Activated CD4-positive, alpha-beta T cell treated with anti-CD3 and anti-CD28 coated beads, Interleukin-2, amount 10 ng/mL, durations not matched to agents 24 days and 14 days (primary cell): ENCODE measurements around the gene AGBL4. TPM values are rescaled to one million over a fixed set of nuclear protein-coding genes. Genes with fewer than 3 reads are reported as not detected.
A peak's percentile ranks its signal among the peaks of the same experiment; 100 is the strongest.
"Not testable (repeated sequence)": the region's sequence is repeated elsewhere in the genome, so short reads cannot be mapped to it uniquely, and the experiment has no call there.

Experiments used
- DNase-seq: peaks from one replicate; pipeline ENCODE4 v3.0.0; 2022
- H3K27ac Mint-ChIP-seq: one replicate; pipeline ENCODE4 v1.8.0; 2022; ENCODE audit warnings: mild to moderate bottlenecking, mixed read lengths
- H3K27me3 Mint-ChIP-seq: one replicate; pipeline ENCODE4 v1.8.0; 2022; ENCODE audit warnings: mixed read lengths
- H3K36me3 Mint-ChIP-seq: one replicate; pipeline ENCODE4 v1.8.0; 2022; ENCODE audit warnings: low read depth, mild to moderate bottlenecking, mixed read lengths
- H3K4me1 Mint-ChIP-seq: one replicate; pipeline ENCODE4 v1.8.0; 2021; ENCODE audit warnings: mixed read lengths
- H3K4me3 Mint-ChIP-seq: one replicate; pipeline ENCODE4 v1.8.0; 2022; ENCODE audit warnings: mild to moderate bottlenecking, moderate library complexity, mixed read lengths
- H3K9me3 Mint-ChIP-seq: one replicate; pipeline ENCODE4 v1.8.0; 2021; ENCODE audit warnings: mixed read lengths
- intact Hi-C: fragments of 100-400 bp; cut with micrococcal nuclease; formaldehyde crosslinking; loops from one replicate; pipeline ENCODE4 v1.15.1; 2023
- total RNA-seq: library from RNA; stranded (reverse); gene quantifications from 2 replicates; pipeline ENCODE4 v1.2.3, GENCODE V29; 2022

AGBL4 gene
- total RNA-seq: not detected in 2 replicates

DNA sequence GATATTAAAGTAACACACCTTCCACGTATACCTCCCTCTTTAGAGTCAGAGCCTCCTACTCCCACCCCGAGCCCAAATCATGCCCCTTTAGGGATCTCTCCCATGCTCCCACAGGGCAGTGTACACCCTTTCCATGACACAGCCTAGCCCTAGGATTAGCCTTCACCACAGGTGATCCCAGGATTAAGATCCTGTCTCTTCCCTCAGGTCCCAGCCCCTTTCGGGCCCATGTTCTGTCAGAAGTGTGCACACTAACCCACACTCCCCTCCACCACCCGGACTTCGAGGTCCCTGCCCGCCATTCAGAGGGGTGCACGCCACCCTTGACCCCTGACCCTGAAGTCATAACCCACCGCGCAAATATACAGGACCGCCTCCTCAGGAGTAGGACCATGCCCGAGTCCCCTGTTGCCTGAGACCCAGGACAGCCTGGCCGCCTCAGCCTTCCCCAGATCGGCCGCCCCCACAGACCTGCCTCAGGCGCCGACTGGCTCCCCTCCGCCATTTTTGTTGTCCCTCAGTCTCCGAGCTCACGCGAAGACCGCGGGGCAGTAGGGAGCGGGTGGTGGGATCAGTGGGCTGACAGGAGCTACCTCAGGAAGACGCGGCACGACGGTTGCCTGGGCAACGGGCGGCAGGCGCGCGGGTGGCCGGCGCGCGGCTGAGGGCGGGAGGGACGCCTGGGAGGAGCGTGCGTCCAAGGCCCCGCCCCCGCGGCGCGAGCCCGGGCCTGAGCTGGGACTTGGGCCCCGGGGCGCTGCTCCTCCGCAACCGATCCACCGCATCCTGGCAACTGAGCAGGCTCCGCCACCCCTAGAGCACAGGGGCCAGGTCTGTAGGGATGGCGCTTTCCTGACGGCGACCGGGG is at the start of gene AGBL4:
Gene AGBL4, minus strand, starts transcription at position 663 of the 868 bp plus-strand sequence.
- H3K27ac Mint-ChIP-seq: no peak within 1 kb of the TSS
- peak within 1 kb of the TSS; percentile 21 for H3K4me3 Mint-ChIP-seq
- peaks cover 8% of the 10 kb centered on the region for H3K27me3 Mint-ChIP-seq
- H3K4me1 Mint-ChIP-seq: no peaks in the 10 kb centered on the region
- DNase-seq: no peak
- H3K9me3 Mint-ChIP-seq: peaks cover 6% of the 10 kb centered on the region
- H3K36me3 Mint-ChIP-seq: no peaks in the 10 kb centered on the region
- intact Hi-C loops: no loop called here

DNA sequence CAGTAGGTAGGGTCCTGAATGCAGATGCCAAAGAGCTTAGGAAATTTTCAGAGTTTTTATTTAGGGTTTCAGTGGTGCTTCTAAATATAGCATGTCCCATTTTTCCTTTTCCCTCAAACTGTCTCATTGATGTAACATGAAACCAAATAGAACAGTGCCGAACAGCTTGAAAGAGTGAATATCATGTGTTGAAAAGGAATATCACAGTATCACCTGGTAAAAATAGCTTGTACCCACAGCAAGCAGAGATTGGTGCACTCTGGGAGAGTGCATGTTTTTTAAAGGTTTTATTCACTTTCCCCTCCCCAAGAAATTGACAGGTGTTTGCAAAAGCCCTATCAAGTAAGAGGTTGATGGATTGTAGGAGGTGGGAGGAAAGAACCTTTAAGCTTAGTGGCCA is 43.1 kb upstream of the AGBL4 start:
- Mint-ChIP-seq H3K4me1 (no peaks in the 10 kb centered on the region), H3K27me3 (no peaks in the 10 kb centered on the region), H3K9me3 (no peaks in the 10 kb centered on the region), H3K27ac (no peak overlapping the region), H3K4me3 (no peak overlapping the region), H3K36me3 (no peaks in the 10 kb centered on the region)
- no peak for DNase-seq
- intact Hi-C loops: no loop called here

DNA sequence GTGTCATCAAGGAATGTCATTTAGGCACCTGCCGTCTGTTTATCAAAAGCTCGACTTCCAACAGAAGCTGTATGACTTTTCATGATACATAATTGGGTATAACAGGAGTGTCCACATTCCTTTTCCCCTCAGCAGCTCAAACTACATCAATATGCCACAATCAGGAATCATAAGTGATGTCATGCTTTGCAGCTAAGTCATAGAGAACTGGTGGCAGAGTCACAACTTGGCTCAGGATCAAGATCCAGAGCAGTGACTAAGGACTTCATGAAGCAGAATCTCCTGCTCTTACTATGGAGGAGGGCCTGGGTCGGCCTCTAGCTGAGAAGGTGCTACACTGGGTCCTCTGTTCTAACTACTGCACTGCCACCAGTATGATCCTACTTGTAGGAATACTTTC is 36.5 kb upstream of the AGBL4 start:
- H3K27ac Mint-ChIP-seq: no peak overlapping the region
- no peaks in the 10 kb centered on the region for H3K36me3 Mint-ChIP-seq
- intact Hi-C loops: no loop called here
- no peaks in the 10 kb centered on the region for H3K4me1 Mint-ChIP-seq
- H3K4me3 Mint-ChIP-seq: no peak overlapping the region
- H3K27me3 Mint-ChIP-seq: no peaks in the 10 kb centered on the region
- no peaks in the 10 kb centered on the region for H3K9me3 Mint-ChIP-seq
- no peak for DNase-seq

DNA sequence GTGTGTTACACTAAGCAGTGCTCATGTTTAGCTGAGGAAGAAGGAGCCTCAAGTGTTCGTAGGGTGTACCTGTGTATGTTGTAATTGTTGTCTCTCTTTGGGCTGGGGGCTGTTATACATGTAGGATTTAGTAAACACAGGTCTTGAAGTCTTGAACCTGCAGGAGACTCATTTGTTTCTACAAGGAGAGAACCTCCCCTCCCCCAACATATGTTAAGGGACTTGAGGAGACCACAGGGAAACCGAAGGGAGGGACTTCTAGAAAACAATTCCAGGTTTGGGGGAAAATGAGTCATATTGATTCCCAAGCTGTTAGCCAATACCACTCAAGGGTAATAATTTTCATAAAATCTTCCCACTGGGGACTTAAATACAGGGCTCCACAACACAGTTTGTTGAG is 25.0 kb upstream of the AGBL4 start:
- H3K4me3 Mint-ChIP-seq: no peak overlapping the region
- no peak for DNase-seq
- H3K27me3 Mint-ChIP-seq: peaks cover 25% of the 10 kb centered on the region
- no peak overlapping the region for H3K27ac Mint-ChIP-seq
- H3K9me3 Mint-ChIP-seq: no peaks in the 10 kb centered on the region
- H3K36me3 Mint-ChIP-seq: no peaks in the 10 kb centered on the region
- H3K4me1 Mint-ChIP-seq: no peaks in the 10 kb centered on the region
- intact Hi-C loops: no loop called here

DNA sequence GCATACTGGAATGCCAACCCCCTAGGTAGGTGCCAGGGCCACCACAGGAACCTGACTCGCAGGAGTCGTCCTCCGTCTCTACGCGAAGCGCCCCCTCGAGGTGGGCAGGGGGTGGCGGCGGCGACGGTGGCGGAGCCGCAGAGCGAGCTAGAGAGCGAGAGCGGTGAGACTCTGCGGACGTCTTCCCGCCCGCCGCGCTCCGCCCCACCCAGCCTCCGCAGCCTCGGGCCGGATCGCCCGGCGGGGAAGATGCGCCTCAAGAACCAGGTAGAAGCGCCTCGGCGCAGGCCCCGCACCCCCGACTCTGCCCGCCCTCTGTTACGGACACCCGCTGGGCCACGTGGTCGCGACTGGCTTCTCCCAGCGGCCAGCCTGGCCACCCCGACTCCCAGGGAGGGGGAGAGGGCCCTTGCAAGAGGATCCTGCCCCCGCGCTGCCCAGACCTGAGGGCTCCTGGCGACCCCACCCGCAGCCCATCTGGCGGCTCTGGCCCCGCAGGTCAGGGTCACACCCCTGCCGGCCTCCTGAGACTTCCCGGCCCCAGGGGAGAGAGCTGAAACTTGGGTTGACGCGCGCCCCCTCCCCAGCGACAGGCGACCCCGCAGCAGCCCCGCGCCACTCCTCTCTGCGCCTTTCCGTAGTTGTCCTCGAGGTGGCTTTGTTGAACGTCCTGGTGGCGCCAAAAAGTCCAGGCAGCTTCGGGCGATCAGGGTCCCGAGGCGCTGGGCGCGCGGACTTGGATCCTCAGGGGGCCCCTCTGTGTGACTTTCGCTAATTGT is 24.4 kb upstream of the AGBL4 start:
- DNase-seq: no peak
- Mint-ChIP-seq H3K4me1 (no peaks in the 10 kb centered on the region), H3K4me3 (no peak overlapping the region), H3K27me3 (peaks cover 25% of the 10 kb centered on the region), H3K27ac (no peak overlapping the region), H3K36me3 (no peaks in the 10 kb centered on the region), H3K9me3 (no peaks in the 10 kb centered on the region)
- intact Hi-C loops: no loop called here

- no peaks in the 10 kb centered on the region for H3K27me3 Mint-ChIP-seq
- peak; percentile 12 for DNase-seq
- H3K36me3 Mint-ChIP-seq: no peaks in the 10 kb centered on the region
- no peak overlapping the region for H3K27ac Mint-ChIP-seq
- no peaks in the 10 kb centered on the region for H3K9me3 Mint-ChIP-seq
- intact Hi-C loops: no loop called here
- no peak overlapping the region for H3K4me3 Mint-ChIP-seq
- no peaks in the 10 kb centered on the region for H3K4me1 Mint-ChIP-seq
Observed at GRCh38 chr1:50038237-50038809, 14.6 kb upstream of the AGBL4 start.

DNA sequence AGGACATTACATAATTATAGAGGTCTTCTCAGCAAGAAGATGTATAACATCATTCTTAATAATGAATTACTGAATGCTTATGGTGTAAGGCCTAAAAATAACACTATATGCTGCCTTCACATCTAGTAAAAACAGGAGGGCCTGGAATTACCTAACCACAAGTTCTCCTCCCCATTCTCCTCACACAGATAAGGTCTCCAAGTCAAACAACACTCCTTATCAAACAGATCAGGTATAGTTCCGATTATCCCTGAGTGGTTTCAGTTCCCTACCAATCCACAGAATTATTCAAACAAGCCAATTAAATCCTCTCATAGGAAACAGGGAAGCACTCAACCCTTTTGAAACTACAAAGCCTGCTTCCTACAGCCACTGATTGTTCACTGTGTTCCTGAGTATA is 4.0 kb upstream of the AGBL4 start:
- DNase-seq: no peak
- Mint-ChIP-seq H3K4me1 (no peaks in the 10 kb centered on the region), H3K27me3 (peaks cover 8% of the 10 kb centered on the region), H3K9me3 (peaks cover 6% of the 10 kb centered on the region), H3K36me3 (no peaks in the 10 kb centered on the region), H3K27ac (no peak overlapping the region), H3K4me3 (no peak overlapping the region)
- intact Hi-C loops: no loop called here

- no peak overlapping the region for H3K27ac Mint-ChIP-seq
- H3K4me3 Mint-ChIP-seq: no peak overlapping the region
- H3K9me3 Mint-ChIP-seq: peaks cover 7% of the 10 kb centered on the region
- intact Hi-C loops: no loop called here
- H3K4me1 Mint-ChIP-seq: no peaks in the 10 kb centered on the region
- H3K36me3 Mint-ChIP-seq: no peaks in the 10 kb centered on the region
- no peak for DNase-seq
- H3K27me3 Mint-ChIP-seq: no peaks in the 10 kb centered on the region
Observed at GRCh38 chr1:49995734-49996133, 28.0 kb downstream of the AGBL4 start.

DNA sequence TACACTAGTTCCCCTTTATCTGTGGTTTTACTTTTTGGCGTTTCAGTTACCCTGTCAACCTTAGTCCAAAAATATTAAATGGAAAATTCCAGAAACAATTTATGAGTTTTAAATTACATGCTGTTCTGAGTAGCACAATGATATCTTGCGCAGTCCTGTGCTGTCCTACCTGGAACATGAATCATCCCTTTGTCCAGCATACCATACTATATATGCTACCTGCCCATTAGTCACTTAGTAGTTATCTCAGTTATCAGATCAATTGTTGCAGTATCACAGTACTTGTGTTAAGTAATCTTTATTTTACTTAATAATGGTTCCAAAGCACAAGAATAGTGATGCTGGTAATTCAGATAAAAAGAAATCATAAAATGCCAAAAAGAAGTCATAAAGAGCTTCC is 52.7 kb downstream of the AGBL4 start:
- DNase-seq: no peak
- intact Hi-C loops: no loop called here
- no peaks in the 10 kb centered on the region for H3K36me3 Mint-ChIP-seq
- no peak overlapping the region for H3K27ac Mint-ChIP-seq
- H3K27me3 Mint-ChIP-seq: no peaks in the 10 kb centered on the region
- H3K9me3 Mint-ChIP-seq: no peaks in the 10 kb centered on the region
- H3K4me3 Mint-ChIP-seq: no peak overlapping the region
- H3K4me1 Mint-ChIP-seq: no peaks in the 10 kb centered on the region

- no peak overlapping the region for H3K4me3 Mint-ChIP-seq
- no peaks in the 10 kb centered on the region for H3K4me1 Mint-ChIP-seq
- intact Hi-C loops: no loop called here
- H3K9me3 Mint-ChIP-seq: no peaks in the 10 kb centered on the region
- no peaks in the 10 kb centered on the region for H3K36me3 Mint-ChIP-seq
- no peak overlapping the region for H3K27ac Mint-ChIP-seq
- H3K27me3 Mint-ChIP-seq: no peaks in the 10 kb centered on the region
- DNase-seq: no peak
Observed at GRCh38 chr1:49951385-49951784, 72.4 kb downstream of the AGBL4 start.

DNA sequence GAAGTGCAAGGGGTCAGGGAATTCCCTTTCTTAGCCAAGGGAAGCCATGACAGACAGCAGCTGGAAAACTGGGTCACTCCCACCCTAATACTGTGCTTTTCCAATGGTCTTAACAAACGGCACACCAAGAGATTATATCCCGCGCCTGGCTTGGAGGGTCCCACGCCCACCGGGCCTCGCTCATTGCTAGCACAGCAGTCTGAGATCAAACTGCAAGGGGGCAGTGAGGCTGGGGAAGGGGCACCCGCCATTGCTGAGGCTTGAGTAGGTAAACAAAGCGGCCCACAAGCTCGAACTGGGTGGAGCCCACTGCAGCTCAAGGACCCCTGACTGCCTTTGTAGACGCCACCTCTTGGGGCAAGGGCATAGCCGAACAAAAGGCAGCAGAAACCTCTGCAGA is 108.5 kb downstream of the AGBL4 start:
- H3K27me3 Mint-ChIP-seq, H3K4me1 Mint-ChIP-seq, H3K36me3 Mint-ChIP-seq, H3K27ac Mint-ChIP-seq, H3K4me3 Mint-ChIP-seq, H3K9me3 Mint-ChIP-seq, DNase-seq, intact Hi-C loops: not testable (repeated sequence)

DNA sequence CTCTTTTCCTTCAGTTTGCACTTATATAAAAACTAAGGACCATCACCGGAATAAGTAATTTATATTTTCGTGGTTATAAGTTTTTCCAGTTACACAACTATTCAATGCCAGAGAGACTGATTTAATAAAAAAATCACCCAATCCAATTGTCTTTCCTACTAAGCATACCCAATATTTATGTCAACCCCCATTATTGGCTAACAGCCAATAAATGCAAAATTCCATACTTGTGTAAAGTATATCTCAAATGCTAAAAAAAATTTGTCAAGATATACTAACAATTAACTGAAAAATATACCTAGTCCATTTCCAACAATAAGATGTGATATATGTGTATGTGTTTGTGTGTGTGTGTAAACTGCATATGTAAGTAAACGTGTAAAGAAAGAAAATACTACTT is 117.4 kb downstream of the AGBL4 start:
- H3K27me3 Mint-ChIP-seq: no peaks in the 10 kb centered on the region
- no peak overlapping the region for H3K27ac Mint-ChIP-seq
- no peaks in the 10 kb centered on the region for H3K9me3 Mint-ChIP-seq
- H3K4me3 Mint-ChIP-seq: no peak overlapping the region
- no peaks in the 10 kb centered on the region for H3K36me3 Mint-ChIP-seq
- intact Hi-C loops: no loop called here
- H3K4me1 Mint-ChIP-seq: no peaks in the 10 kb centered on the region
- DNase-seq: no peak

GRCh38 chr1:49864581-49864980 is 159.2 kb downstream of the AGBL4 start:
- no peaks in the 10 kb centered on the region for H3K9me3 Mint-ChIP-seq
- no peak overlapping the region for H3K27ac Mint-ChIP-seq
- H3K36me3 Mint-ChIP-seq: no peaks in the 10 kb centered on the region
- H3K4me3 Mint-ChIP-seq: no peak overlapping the region
- intact Hi-C loops: no loop called here
- no peaks in the 10 kb centered on the region for H3K27me3 Mint-ChIP-seq
- H3K4me1 Mint-ChIP-seq: no peaks in the 10 kb centered on the region
- no peak for DNase-seq

DNA sequence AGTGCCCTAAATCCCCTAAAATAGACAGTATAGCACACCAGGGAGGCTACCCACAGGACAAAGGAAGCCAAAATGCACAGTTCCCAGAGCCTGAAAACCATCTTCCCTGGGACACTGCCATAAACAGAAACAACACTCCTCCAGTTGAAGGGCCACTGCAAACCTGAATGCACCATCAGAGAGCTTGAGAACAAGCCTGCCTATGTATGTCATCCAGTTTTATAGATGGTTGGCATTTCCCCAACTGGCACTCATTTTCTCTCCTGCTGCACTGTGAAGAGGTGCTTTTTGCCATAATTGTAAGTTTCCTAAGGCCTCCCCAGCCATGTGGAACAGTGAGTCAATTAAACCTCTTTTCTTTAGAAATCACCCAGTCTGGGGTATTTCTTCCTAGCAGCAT is 169.0 kb downstream of the AGBL4 start:
- DNase-seq: no peak
- no peak overlapping the region for H3K27ac Mint-ChIP-seq
- H3K4me3 Mint-ChIP-seq: no peak overlapping the region
- no peaks in the 10 kb centered on the region for H3K9me3 Mint-ChIP-seq
- H3K36me3 Mint-ChIP-seq: no peaks in the 10 kb centered on the region
- no peaks in the 10 kb centered on the region for H3K27me3 Mint-ChIP-seq
- intact Hi-C loops: no loop called here
- no peaks in the 10 kb centered on the region for H3K4me1 Mint-ChIP-seq
